GM11168 (cell line): ENCODE data around the gene CCSAP.
"Not testable (repeated sequence)": the region's sequence is repeated elsewhere in the genome, so short reads cannot be mapped to it uniquely, and the experiment has no call there.

Experiments used
- in situ Hi-C: fragments of 300-500 bp; cut with MboI; formaldehyde crosslinking; loops from one replicate; pipeline ENCODE4 v1.12.0; 2022; ENCODE audit warnings: low sequenced_read_pairs; ENCODE audit not compliant: unreplicated experiment

Gene CCSAP

GRCh38 chr1:229293528-229294204 lies 49.2 kb downstream of the CCSAP start:
- in situ Hi-C loops = no loop called here

GRCh38 chr1:229291686-229292085 lies 51.2 kb downstream of the CCSAP start:
- in situ Hi-C loops = not testable (repeated sequence)

DNA sequence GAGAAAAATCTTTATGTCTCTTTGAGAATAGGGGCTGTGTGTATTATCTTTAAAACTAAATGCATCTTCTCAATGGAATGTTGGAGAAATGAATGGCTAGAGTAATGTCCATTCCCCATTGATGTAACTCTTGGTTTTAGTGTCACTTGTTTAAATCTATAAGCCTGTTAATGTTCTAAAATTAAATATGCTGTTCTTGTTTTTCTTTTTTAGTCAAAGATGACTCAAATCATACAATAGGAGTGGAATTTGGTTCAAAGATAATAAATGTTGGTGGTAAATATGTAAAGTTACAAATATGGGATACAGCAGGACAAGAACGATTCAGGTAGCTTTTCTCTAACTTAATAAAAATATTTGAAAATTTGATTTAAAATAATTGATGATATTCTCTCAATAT lies 54.3 kb downstream of the CCSAP start:
- in situ Hi-C loops = no loop called here

- in situ Hi-C loops = no loop called here
These were observed 55.6 kb downstream of the CCSAP start for GRCh38 chr1:229287267-229287666.

GRCh38 chr1:229286099-229286766 lies 56.6 kb downstream of the CCSAP start:
- in situ Hi-C loops = no loop called here

GRCh38 chr1:229285440-229285839 lies 57.4 kb downstream of the CCSAP start:
- in situ Hi-C loops = no loop called here

- in situ Hi-C loops = no loop called here
These were observed 58.0 kb downstream of the CCSAP start for GRCh38 chr1:229284887-229285286.

- in situ Hi-C loops = no loop called here
These were observed 59.6 kb downstream of the CCSAP start for GRCh38 chr1:229283183-229283611.

DNA sequence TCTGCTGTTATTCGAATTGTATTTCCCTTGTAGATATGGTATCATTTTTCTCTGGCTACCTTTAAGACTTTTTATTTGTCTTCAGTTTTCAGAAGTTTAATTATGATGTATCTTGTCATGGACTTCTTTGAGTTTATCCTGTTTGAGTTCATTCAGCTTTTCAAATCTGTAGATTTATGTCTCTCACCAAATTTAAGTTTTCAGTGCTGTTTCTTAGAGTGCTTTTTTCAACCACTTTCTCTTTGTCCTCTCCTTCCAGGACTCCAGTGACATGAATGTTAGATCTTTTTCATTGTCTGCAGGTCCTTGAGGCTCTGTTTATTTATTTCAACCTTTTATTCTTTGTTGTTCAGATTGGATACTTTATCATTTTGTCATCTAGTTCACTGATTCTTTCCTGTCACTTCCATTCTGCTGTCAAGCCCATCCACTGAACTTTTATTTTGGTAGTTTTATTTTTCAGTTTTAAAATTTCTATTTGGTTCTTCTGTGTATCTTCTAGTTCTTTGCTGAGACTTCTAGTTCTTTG lies 60.5 kb downstream of the CCSAP start:
- in situ Hi-C loops = no loop called here

DNA sequence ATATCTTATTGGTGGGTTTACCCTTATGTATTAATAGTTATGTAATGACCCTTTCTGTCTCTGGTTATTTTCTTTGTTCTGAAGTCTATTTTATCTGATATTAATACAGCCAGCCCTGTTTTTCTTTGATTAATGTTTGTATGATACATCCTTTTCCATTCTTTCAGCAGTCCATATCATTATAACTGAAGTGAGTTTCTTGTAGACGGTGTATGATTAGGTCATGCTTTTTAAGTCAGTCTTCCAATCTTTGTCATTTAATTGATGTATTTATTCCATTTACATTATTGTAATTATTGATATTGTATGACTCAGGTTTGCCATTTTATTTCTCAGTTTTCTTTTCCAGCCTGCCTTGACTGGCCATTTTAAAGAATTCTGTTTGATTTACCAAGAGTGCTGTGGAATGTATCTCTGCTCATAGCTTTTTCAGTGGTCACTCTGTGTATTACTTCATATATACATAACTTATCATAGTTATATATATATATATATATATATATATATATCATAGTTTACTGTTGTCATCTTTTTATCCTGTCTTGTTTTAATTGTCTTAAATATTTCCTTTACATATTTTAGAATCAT lies 61.4 kb downstream of the CCSAP start:
- in situ Hi-C loops = no loop called here

DNA sequence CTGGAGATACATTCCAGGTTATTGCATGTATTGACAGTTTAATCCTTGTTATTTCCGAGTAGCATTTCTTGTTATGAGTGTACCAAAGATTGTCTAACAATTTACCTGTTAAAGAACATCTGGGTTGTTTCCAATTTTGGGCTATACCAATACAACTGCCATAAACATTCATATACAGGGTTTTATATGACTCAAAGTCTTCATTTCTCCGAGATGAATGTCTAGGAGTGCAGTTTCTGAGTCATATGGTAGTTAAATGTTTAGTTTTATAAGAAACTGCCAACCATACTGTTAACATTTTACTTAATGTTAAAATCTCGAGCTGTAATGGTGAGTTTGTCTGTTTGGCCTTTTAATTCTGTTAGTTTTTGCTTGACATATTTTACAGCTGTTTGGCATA lies 61.9 kb downstream of the CCSAP start:
- in situ Hi-C loops = no loop called here

DNA sequence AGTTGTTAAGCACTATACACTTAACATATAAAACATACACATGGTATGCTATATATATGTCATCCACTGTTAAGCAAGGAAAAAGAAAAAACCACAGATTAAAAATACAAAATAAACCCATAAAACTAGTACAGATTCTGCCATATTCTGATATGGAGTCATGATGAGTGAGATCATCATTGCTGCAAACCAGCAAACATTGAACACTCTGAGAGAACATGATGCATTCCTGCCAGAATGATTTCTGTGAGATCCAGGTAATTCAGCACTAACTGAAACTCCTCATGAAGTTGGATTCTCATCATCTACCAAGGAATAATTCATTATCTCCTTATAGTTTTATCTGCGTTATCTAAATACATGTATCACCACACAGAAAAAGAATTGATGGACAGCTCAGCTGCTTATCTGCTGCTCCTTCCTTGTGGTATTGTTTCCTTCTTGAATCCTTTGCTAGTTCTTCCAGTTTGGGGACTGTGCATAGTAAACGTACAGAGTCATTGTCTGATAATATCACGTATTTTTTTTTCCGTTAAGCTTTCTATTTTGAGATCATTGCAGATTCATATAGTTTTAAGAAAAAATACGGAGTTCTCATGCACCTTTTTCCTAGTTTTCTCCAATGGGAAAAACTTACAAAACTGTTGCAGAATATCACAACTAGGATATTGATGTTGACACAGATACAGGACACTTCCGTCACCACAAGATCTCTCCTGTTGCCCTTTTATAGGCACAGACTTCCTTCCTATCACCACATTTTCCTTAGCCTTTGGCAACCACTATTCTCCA lies 62.6 kb downstream of the CCSAP start:
- in situ Hi-C loops = no loop called here

DNA sequence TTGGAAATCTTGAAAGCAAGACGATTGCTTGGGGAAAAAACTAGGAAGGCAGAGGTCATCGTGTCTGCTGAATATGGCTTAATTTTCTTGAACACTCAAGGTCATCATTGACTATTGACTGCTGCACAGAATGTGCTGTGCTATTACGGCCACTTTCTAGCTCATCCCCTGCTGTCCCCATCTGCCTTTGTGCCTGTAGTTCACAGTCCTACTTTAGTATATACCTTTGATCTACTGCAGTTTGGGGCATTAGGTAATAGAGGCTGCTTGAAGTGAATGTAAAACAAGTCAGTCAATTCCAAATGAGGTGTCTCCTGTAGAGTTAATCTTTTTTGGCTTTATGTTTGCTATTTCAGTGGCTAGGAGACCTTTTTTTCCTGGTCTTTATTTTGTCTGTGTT lies 63.6 kb downstream of the CCSAP start:
- in situ Hi-C loops = no loop called here

GRCh38 chr1:229278120-229278741 lies 64.6 kb downstream of the CCSAP start:
- in situ Hi-C loops = no loop called here

DNA sequence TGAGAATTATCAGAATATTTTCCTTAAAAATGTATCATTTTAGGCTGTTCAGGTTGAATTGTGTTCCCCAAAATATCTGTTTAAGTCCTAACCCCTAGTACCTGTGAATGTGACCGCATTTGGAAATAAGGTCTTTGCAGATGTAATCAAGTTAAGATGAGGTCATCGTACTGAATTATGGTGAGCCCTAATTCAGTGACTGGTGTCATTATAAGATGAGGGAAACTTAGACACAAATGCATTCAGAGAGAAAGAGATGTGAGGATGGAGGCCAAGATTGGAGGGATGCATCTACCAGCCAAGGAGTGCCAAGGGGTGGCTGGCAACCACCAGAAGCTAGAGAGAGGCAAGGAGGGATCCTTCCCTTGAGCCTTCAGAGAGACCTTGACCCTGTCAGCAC lies 67.8 kb downstream of the CCSAP start:
- in situ Hi-C loops = no loop called here

- in situ Hi-C loops = no loop called here
These were observed 69.2 kb downstream of the CCSAP start for GRCh38 chr1:229273507-229274232.

DNA sequence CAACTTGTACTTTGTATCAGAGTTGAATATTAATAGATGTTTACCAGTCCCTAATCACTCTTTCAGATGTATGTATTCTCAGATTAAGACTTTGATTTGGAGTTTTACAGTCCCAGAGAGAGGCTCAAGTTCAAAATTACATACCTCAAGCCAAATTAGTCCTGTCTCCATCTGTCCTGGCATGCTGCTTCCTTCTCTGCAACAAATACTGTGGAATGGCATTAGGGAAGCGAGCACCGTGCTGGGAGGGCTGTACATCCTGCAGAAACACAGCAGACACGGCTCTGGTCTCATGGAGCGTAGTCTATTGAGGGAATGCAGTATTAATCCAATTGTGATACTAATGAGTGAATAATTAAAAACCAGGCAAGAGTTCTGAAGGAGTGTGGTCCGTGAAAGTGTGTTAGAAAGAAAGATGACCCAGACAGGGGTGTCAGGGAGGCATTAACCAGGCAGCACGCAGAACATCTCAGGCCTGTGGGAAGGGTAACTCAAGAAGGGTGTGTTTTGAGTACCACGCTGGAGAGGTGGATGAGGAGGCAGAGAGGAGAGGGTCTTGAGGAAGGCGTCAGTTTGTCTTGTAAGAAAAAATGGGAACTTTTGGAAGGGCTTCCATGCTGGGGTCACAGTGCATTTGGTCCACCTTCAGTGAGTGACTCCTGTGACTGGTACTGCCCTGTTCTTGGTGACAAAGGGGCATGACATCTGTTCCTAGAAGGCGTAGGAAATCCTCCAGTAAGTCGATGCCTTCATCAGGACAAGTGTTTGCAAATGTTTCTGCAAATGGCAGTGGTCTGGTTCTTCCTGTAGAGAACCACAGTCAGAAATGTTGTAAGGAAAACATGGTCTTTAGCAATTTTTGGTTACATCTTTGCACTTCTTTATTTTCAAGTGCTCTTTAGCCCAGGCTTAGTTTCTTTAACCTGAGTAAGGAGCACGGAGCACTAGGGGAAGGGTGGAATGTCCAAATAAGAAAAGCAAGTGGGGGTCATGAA lies 70.4 kb downstream of the CCSAP start:
- in situ Hi-C loops = no loop called here

DNA sequence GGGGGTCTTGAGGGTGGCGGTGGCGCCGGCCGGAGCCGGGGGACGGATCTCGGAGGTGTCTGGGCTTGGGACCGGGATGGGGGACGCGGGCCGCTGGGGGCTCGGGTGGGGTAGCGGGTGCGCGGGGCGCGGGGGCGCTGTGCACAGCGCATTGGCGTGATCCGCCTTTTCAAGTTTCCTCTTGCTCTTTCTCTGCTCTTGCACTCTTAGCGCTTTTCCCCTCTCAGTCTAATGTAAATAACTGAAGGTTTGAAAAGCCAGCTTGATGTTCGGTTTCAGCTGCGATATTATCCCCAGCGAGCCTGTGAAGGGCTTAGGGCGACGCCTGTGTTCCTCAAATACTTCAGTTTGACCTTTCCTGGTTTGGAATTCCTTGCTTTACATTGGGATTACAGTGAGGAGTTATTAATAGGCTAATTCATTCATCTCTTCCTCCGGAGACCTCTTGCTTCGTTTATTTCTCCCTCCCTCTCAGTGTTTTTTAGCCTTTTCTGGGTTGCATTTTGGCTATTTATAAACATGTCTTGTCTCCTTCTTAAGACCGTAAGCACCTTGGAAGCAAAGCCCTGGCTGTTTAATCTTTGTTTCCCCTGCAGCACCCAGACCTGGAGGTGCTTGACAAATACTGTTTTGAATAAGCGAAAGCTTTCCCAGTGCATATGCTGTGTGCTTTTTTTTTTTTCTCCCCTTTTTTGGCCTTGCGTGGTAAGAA lies 71.2 kb downstream of the CCSAP start:
- in situ Hi-C loops = no loop called here
